HEK293 (cell line): ENCODE results near the gene TMEM51.
A peak's percentile ranks its signal among the peaks of the same experiment; 100 is the strongest.

Experiments used
- CTCF ChIA-PET: fragments of 350-600 bp; formaldehyde crosslinking; extraction: SDS; loops from one replicate; lab custom pipeline; 2021; ENCODE audit warnings: antibody characterized with exemption; lab: Yijun Ruan, JAX
- POLR2A ChIA-PET: fragments of 300-600 bp; formaldehyde crosslinking; extraction: SDS; loops from one replicate; lab custom pipeline; 2020; ENCODE audit warnings: antibody characterized with exemption, inconsistent platforms; lab: Yijun Ruan, JAX
- H3K27ac ChIP-seq: fragments of 200-500 bp; sonication (Bioruptor generic); 2 replicates; pipeline ENCODE4 v1.5.1; 2014; ENCODE audit warnings: low read depth, low read length, control low read depth, inconsistent platforms; ENCODE audit errors: extremely low read depth
- H3K36me3 ChIP-seq, 2 experiments: fragments of 200-500 bp in 1 of 2; sonication (Bioruptor generic) in 1 of 2; 1 replicate in 1 of 2; 2 replicates in 1 of 2; pipeline ENCODE4 v1.5.1; 2014 to 2017; ENCODE audit warnings: inconsistent platforms in 2 of 2, low read length in 2 of 2; ENCODE audit not compliant: control insufficient read depth in 2 of 2, insufficient read depth in 1 of 2
- H3K4me1 ChIP-seq: fragments of 200-500 bp; sonication (Bioruptor generic); 2 replicates; pipeline ENCODE4 v1.5.1; 2014; ENCODE audit warnings: mild to moderate bottlenecking, low read length, inconsistent platforms; ENCODE audit not compliant: control insufficient read depth, insufficient read depth
- H3K4me3 ChIP-seq: 2 replicates; pipeline ENCODE4 v1.5.1; 2011; ENCODE audit warnings: low read depth, mild to moderate bottlenecking, control low read depth, low read length, moderate library complexity
- H3K9me3 ChIP-seq: fragments of 200-500 bp; sonication (Bioruptor generic); 2 replicates; pipeline ENCODE4 v1.5.1; 2014; ENCODE audit warnings: low read depth, low read length, inconsistent platforms; ENCODE audit not compliant: control insufficient read depth, insufficient read depth
- GLI4 ChIP-seq: fragments of 450-650 bp; formaldehyde crosslinking; IDR thresholded peaks from 2 replicates; pipeline ENCODE4 v1.5.1; 2016; ENCODE audit warnings: missing biosample characterization, missing genetic modification characterization
- HOXA7 ChIP-seq: sonication (generic); formaldehyde crosslinking; IDR thresholded peaks from 2 replicates; pipeline ENCODE4 v1.8.1; 2022; ENCODE audit warnings: missing genetic modification reagents, borderline replicate concordance
- MEIS1 ChIP-seq: sonication (generic); formaldehyde crosslinking; IDR thresholded peaks from 2 replicates; pipeline ENCODE4 v1.8.1; 2022; ENCODE audit warnings: missing genetic modification reagents, mild to moderate bottlenecking, borderline replicate concordance
- PRDM4 ChIP-seq: fragments of 450-650 bp; formaldehyde crosslinking; IDR thresholded peaks from 2 replicates; pipeline ENCODE4 v1.5.1; 2017; ENCODE audit warnings: missing biosample characterization, missing genetic modification characterization
- REPIN1 ChIP-seq: fragments of 450-650 bp; formaldehyde crosslinking; IDR thresholded peaks from 2 replicates; pipeline ENCODE4 v1.5.1; 2017; ENCODE audit warnings: missing biosample characterization, missing genetic modification characterization, low read depth
- SETDB1 ChIP-seq: IDR thresholded peaks from one replicate; pipeline ENCODE4 v1.6.1; 2017; ENCODE audit warnings: mild to moderate bottlenecking, low read length, moderate library complexity, mixed read lengths; ENCODE audit not compliant: insufficient read length
- SP3 ChIP-seq: fragments of 450-650 bp; formaldehyde crosslinking; IDR thresholded peaks from 2 replicates; pipeline ENCODE4 v1.5.1; 2016; ENCODE audit warnings: missing biosample characterization, missing genetic modification characterization
- TRIM28 ChIP-seq: IDR thresholded peaks from 2 replicates; pipeline ENCODE4 v1.6.1; 2011; ENCODE audit warnings: low read length, control low read depth, borderline replicate concordance
- ZBTB44 ChIP-seq: fragments of 450-650 bp; IDR thresholded peaks from 2 replicates; pipeline ENCODE4 v1.5.1; 2018; ENCODE audit warnings: missing biosample characterization, mild to moderate bottlenecking, missing genetic modification characterization
- ZFHX2 ChIP-seq: fragments of 450-650 bp; formaldehyde crosslinking; conservative IDR thresholded peaks from 2 replicates; pipeline ENCODE4 v1.5.1; 2016; ENCODE audit warnings: missing biosample characterization, missing genetic modification characterization
- ZNF133 ChIP-seq: fragments of 450-650 bp; formaldehyde crosslinking; IDR thresholded peaks from 2 replicates; pipeline ENCODE4 v1.5.1; 2016; ENCODE audit warnings: missing biosample characterization, missing genetic modification characterization
- ZNF155 ChIP-seq: fragments of 450-650 bp; formaldehyde crosslinking; IDR thresholded peaks from 2 replicates; pipeline ENCODE4 v1.5.1; 2016; ENCODE audit warnings: missing biosample characterization, missing genetic modification characterization
- ZNF274 ChIP-seq, 2 experiments: fragments of 200-500 bp in 1 of 2; fragments of 450-650 bp in 1 of 2; sonication (Bioruptor generic) in 1 of 2; formaldehyde crosslinking in 1 of 2; IDR thresholded peaks; 2 replicates each; pipeline versions ENCODE4 v1.5.1 to v1.6.1; 2014 to 2016; ENCODE audit warnings: borderline replicate concordance in 1 of 2, inconsistent platforms in 1 of 2, low read length in 1 of 2, missing biosample characterization in 1 of 2, missing genetic modification characterization in 1 of 2
- ZNF341 ChIP-seq: fragments of 450-650 bp; formaldehyde crosslinking; IDR thresholded peaks from 2 replicates; pipeline ENCODE4; 2016; ENCODE audit warnings: low read depth, missing biosample characterization, missing genetic modification characterization
- ZNF354C ChIP-seq: fragments of 450-650 bp; formaldehyde crosslinking; IDR thresholded peaks from 2 replicates; pipeline ENCODE4 v1.5.1; 2016; ENCODE audit warnings: missing biosample characterization, missing genetic modification characterization, low read depth, borderline replicate concordance
- ZNF37A ChIP-seq: fragments of 450-650 bp; IDR thresholded peaks from 2 replicates; pipeline ENCODE4 v1.5.1; 2018; ENCODE audit warnings: missing biosample characterization, missing genetic modification characterization
- ZNF404 ChIP-seq: fragments of 450-650 bp; formaldehyde crosslinking; IDR thresholded peaks from 2 replicates; pipeline ENCODE4 v1.5.1; 2017; ENCODE audit warnings: missing biosample characterization, missing genetic modification characterization
- ZNF416 ChIP-seq: fragments of 450-650 bp; formaldehyde crosslinking; IDR thresholded peaks from 2 replicates; pipeline ENCODE4 v1.5.1; 2016; ENCODE audit warnings: missing biosample characterization, missing genetic modification characterization
- ZNF423 ChIP-seq: fragments of 450-650 bp; formaldehyde crosslinking; IDR thresholded peaks from 2 replicates; pipeline ENCODE4 v1.5.1; 2016; ENCODE audit warnings: missing biosample characterization, missing genetic modification characterization
- ZNF549 ChIP-seq: fragments of 450-650 bp; IDR thresholded peaks from 2 replicates; pipeline ENCODE4 v1.5.1; 2018; ENCODE audit warnings: missing biosample characterization, missing genetic modification characterization, mild to moderate bottlenecking, inconsistent platforms, moderate library complexity
- ZNF629 ChIP-seq: fragments of 450-650 bp; formaldehyde crosslinking; IDR thresholded peaks from 2 replicates; pipeline ENCODE4 v1.5.1; 2017; ENCODE audit warnings: missing biosample characterization, missing genetic modification characterization
- ZNF660 ChIP-seq: fragments of 450-650 bp; IDR thresholded peaks from 2 replicates; pipeline ENCODE4 v1.5.1; 2018; ENCODE audit warnings: missing biosample characterization, mild to moderate bottlenecking, missing genetic modification characterization
- ZNF670 ChIP-seq: fragments of 450-650 bp; formaldehyde crosslinking; IDR thresholded peaks from 2 replicates; pipeline ENCODE4 v1.5.1; 2016; ENCODE audit warnings: missing biosample characterization, missing genetic modification characterization, low read depth
- ZSCAN23 ChIP-seq: fragments of 450-650 bp; formaldehyde crosslinking; IDR thresholded peaks from 2 replicates; pipeline ENCODE4 v1.5.1; 2016; ENCODE audit warnings: missing biosample characterization, missing genetic modification characterization
- ZSCAN5A ChIP-seq: fragments of 450-650 bp; formaldehyde crosslinking; IDR thresholded peaks from 2 replicates; pipeline ENCODE4 v1.5.1; 2016; ENCODE audit warnings: missing biosample characterization, missing genetic modification characterization

The TMEM51 gene

GRCh38 chr1:15129944-15130343, 23.6 kb upstream of the TMEM51 start:
- POLR2A ChIA-PET: no interaction called here
- CTCF ChIA-PET: interaction anchor here (0.8 to 5.1 kb wide), 10 partner anchors 8 to 497 kb away, joined by 3 to 73 read pairs (median 9); no protein-coding TSS in a partner anchor
- no peaks in the 10 kb centered on the region for H3K36me3 ChIP-seq
- no peak overlapping the region for H3K27ac ChIP-seq
- H3K9me3 ChIP-seq: no peaks in the 10 kb centered on the region
- no peaks in the 10 kb centered on the region for H3K4me1 ChIP-seq
- no peak for TF ChIP-seq ZNF354C (tag by site-specific recombination)
- TF ChIP-seq ZFHX2 (tag by site-specific recombination): no peak
- no peak for TF ChIP-seq ZSCAN23 (tag by site-specific recombination)
- no peak for TF ChIP-seq ZNF416 (tag by site-specific recombination)
- no peak for TF ChIP-seq ZNF660
- no peak for TF ChIP-seq ZNF37A (tag by site-specific recombination)
- TF ChIP-seq SETDB1: peak; percentile 65
- no peak for TF ChIP-seq ZSCAN5A (tag by site-specific recombination)
- no peak for TF ChIP-seq HOXA7 (CRISPR knock-in tag)
- no peak for TF ChIP-seq ZNF274 (IDR thresholded peaks at IDR 0.05; ENCODE audit: low read length)
- TF ChIP-seq ZNF274 (tag by site-specific recombination; IDR thresholded peaks at IDR 0.05; ENCODE audit: borderline replicate concordance): no peak
- peak; percentile 100 for TF ChIP-seq ZNF549
- no peak for TF ChIP-seq MEIS1
- TF ChIP-seq REPIN1: no peak
- no peak overlapping the region for H3K4me3 ChIP-seq

- no peaks in the 10 kb centered on the region for H3K4me1 ChIP-seq
- ChIA-PET CTCF (interaction anchor here (0.7 to 5.1 kb wide), 6 partner anchors 13 to 174 kb away, joined by 3 to 73 read pairs (median 8); no protein-coding TSS in a partner anchor), POLR2A (no interaction called here)
- no peaks in the 10 kb centered on the region for H3K9me3 ChIP-seq
- H3K4me3 ChIP-seq: no peak overlapping the region
- TF ChIP-seq ZFHX2 (tag by site-specific recombination) (peak; percentile 53), ZNF629 (tag by site-specific recombination) (no peak), ZNF133 (tag by site-specific recombination) (no peak)
- no peaks in the 10 kb centered on the region for H3K36me3 ChIP-seq
- no peak overlapping the region for H3K27ac ChIP-seq
Measured at GRCh38 chr1:15130607-15131006, 22.9 kb upstream of the TMEM51 start.

GRCh38 chr1:15132965-15133364, 20.6 kb upstream of the TMEM51 start:
- Histone ChIP-seq H3K4me3 (no peak overlapping the region), H3K27ac (no peak overlapping the region), H3K36me3 (no peaks in the 10 kb centered on the region), H3K4me1 (no peaks in the 10 kb centered on the region), H3K9me3 (no peaks in the 10 kb centered on the region)
- TF ChIP-seq REPIN1: no peak
- no peak for TF ChIP-seq ZNF670 (tag by site-specific recombination)
- TF ChIP-seq ZNF155 (tag by site-specific recombination): no peak
- TF ChIP-seq ZNF274 (IDR thresholded peaks at IDR 0.05; ENCODE audit: low read length): no peak
- no peak for TF ChIP-seq ZNF274 (tag by site-specific recombination; IDR thresholded peaks at IDR 0.05; ENCODE audit: borderline replicate concordance)
- TF ChIP-seq SP3 (tag by site-specific recombination): no peak
- TF ChIP-seq GLI4 (tag by site-specific recombination): no peak
- TF ChIP-seq TRIM28: no peak
- no peak for TF ChIP-seq SETDB1
- TF ChIP-seq ZNF404: no peak
- TF ChIP-seq ZBTB44: no peak
- TF ChIP-seq PRDM4: no peak
- TF ChIP-seq ZNF341 (tag by site-specific recombination): no peak
- no peak for TF ChIP-seq ZNF660
- TF ChIP-seq ZNF423 (tag by site-specific recombination): no peak
- POLR2A ChIA-PET: interaction anchor here (0.7 kb wide), 1 partner anchor 54 kb away, joined by 3 read pairs; no protein-coding TSS in a partner anchor
- CTCF ChIA-PET: interaction anchor here (0.8 to 1.3 kb wide), 3 partner anchors 139 to 191 kb away, joined by 3 to 8 read pairs (median 4); no protein-coding TSS in a partner anchor
